ENCODE measurements around the gene NFKBIZ. TPM values are rescaled to one million over a fixed set of nuclear protein-coding genes. Genes with fewer than 3 reads are reported as not detected.

The NFKBIZ gene
- total RNA-seq, 2 experiments from 2014 or later = 11.8 to 26.6 TPM

- Histone ChIP-seq H3K9me2 (ENCODE audit: insufficient read depth, low read length) (no peaks in the 10 kb centered on the region), H3K9me3 (ENCODE audit: low read length) (peaks cover 6% of the 10 kb centered on the region; the same call in 1 of the 2 replicates), H2AFZ (ENCODE audit: low read length) (no peak overlapping the region), H3K4me3 (ENCODE audit: low read depth, low read length, poor library complexity, severe bottlenecking) (no peak overlapping the region), H3K27ac (ENCODE audit: low read depth, low read length, poor library complexity, severe bottlenecking) (no peak overlapping the region), H3K36me3 (ENCODE audit: insufficient read depth, low read length) (peaks cover 89% of the 10 kb centered on the region), H3K4me1 (ENCODE audit: insufficient read depth, low read length, poor library complexity, severe bottlenecking) (peaks cover 5% of the 10 kb centered on the region), H3K4me2 (ENCODE audit: low read length) (no peak overlapping the region), H3K79me2 (ENCODE audit: insufficient read depth, low read depth, low read length) (peaks cover 49% of the 10 kb centered on the region; the same call in 1 of the 2 replicates), H4K20me1 (ENCODE audit: insufficient read depth, low read length) (no peaks in the 10 kb centered on the region)
- no peak for DNase-seq (ENCODE audit: low spot score)
- CTCF ChIA-PET (ENCODE audit: unreplicated experiment) = interaction anchor here (0.7 to 2.0 kb wide), 2 partner anchors 12 to 427 kb away, joined by 3 to 6 read pairs; no protein-coding TSS in a partner anchor
- TF ChIP-seq CTCF (conservative IDR thresholded peaks at IDR 0.05; ENCODE audit: low read length) = no peak
- no peak for TF ChIP-seq EZH2phosphoT487 (IDR thresholded peaks at IDR 0.05; ENCODE audit: borderline replicate concordance, low read depth, low read length)
- BruUV-seq (replicated peaks) = no TSS peak
- POLR2A ChIA-PET = interaction anchor here (0.6 to 2.9 kb wide), 10 partner anchors 9 to 149 kb away, joined by 3 to 15 read pairs (median 3); partner anchors contain the start of genes CEP97 and ZBTB11
- intact Hi-C loops (cut with micrococcal nuclease; ENCODE audit: unreplicated experiment) = no loop called here
Observed at GRCh38 chr3:101802179-101802578, 47.1 kb upstream of the NFKBIZ start.

GRCh38 chr3:101803173-101803782 lies 46.0 kb upstream of the NFKBIZ start:
- peak; percentile 89 for DNase-seq (ENCODE audit: low spot score)
- peaks cover 95% of the 10 kb centered on the region for H3K36me3 ChIP-seq (ENCODE audit: insufficient read depth, low read length)
- H3K27ac ChIP-seq (ENCODE audit: low read depth, low read length, poor library complexity, severe bottlenecking) = no peak overlapping the region
- H3K4me1 ChIP-seq (ENCODE audit: insufficient read depth, low read length, poor library complexity, severe bottlenecking) = peaks cover 5% of the 10 kb centered on the region
- H2AFZ ChIP-seq (ENCODE audit: low read length) = no peak overlapping the region
- peaks cover 6% of the 10 kb centered on the region; the same call in 1 of the 2 replicates for H3K9me3 ChIP-seq (ENCODE audit: low read length)
- H3K9me2 ChIP-seq (ENCODE audit: insufficient read depth, low read length) = no peaks in the 10 kb centered on the region
- BruUV-seq (replicated peaks) = TSS peak; percentile 16
- POLR2A ChIA-PET = interaction anchor here (0.7 to 2.9 kb wide), 11 partner anchors 8 to 422 kb away, joined by 3 to 15 read pairs (median 3); partner anchors contain the start of gene CEP97
- peaks cover 48% of the 10 kb centered on the region; the same call in 1 of the 2 replicates for H3K79me2 ChIP-seq (ENCODE audit: insufficient read depth, low read depth, low read length)
- no peaks in the 10 kb centered on the region for H4K20me1 ChIP-seq (ENCODE audit: insufficient read depth, low read length)
- TF ChIP-seq CTCF (conservative IDR thresholded peaks at IDR 0.05; ENCODE audit: low read length) = peak; percentile 99
- TF ChIP-seq EZH2phosphoT487 (IDR thresholded peaks at IDR 0.05; ENCODE audit: borderline replicate concordance, low read depth, low read length) = no peak
- H3K4me2 ChIP-seq (ENCODE audit: low read length) = no peak overlapping the region
- CTCF ChIA-PET (ENCODE audit: unreplicated experiment) = interaction anchor here (0.6 to 2.0 kb wide), 8 partner anchors 8 to 734 kb away, joined by 3 to 6 read pairs (median 3); partner anchors contain the start of gene CEP97
- intact Hi-C loops (cut with micrococcal nuclease; ENCODE audit: unreplicated experiment) = loop anchor here (1.0 kb wide), 1 partner anchor 108 kb away; no protein-coding TSS in a partner anchor
- H3K4me3 ChIP-seq (ENCODE audit: low read depth, low read length, poor library complexity, severe bottlenecking) = no peak overlapping the region
